ENCODE data around the gene LYPLA2. TPM values are rescaled to one million over a fixed set of nuclear protein-coding genes. Genes with fewer than 3 reads are reported as not detected.

The LYPLA2 gene
- total RNA-seq, 1 donor from 2014 or later: 42.6 TPM

DNA sequence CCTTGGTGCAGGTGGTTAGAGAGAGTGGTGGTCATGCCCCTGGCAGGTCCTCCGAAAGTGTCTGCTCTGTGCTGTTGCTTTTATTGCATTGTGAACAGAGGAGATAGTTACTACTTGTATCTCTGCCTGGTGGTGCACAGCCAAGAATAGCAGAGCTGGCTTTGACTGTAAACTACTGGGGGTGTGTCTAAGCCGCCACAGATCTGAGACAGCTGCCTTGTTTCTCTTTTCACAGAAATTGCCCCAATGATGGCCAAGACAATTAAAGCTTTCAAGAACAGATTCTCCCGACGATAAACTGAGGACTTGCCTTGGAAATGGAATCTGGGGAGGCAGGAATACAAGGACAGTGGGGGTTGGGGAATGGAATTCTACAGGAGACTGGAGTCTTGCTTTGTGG lies 31.7 kb upstream of the LYPLA2 start:
- Histone ChIP-seq H3K36me3 (ENCODE audit: control insufficient read depth, insufficient read depth, low read length) (peaks cover 36% of the 10 kb centered on the region), H3K4me3 (ENCODE audit: low read depth, low read length) (no peak overlapping the region), H3K27me3 (ENCODE audit: control insufficient read depth, insufficient read depth, low read length) (no peaks in the 10 kb centered on the region)
- FAIRE-seq: no peak
- TF ChIP-seq, protein P1, sequence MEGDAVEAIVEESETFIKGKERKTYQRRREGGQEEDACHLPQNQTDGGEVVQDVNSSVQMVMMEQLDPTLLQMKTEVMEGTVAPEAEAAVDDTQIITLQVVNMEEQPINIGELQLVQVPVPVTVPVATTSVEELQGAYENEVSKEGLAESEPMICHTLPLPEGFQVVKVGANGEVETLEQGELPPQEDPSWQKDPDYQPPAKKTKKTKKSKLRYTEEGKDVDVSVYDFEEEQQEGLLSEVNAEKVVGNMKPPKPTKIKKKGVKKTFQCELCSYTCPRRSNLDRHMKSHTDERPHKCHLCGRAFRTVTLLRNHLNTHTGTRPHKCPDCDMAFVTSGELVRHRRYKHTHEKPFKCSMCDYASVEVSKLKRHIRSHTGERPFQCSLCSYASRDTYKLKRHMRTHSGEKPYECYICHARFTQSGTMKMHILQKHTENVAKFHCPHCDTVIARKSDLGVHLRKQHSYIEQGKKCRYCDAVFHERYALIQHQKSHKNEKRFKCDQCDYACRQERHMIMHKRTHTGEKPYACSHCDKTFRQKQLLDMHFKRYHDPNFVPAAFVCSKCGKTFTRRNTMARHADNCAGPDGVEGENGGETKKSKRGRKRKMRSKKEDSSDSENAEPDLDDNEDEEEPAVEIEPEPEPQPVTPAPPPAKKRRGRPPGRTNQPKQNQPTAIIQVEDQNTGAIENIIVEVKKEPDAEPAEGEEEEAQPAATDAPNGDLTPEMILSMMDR (IDR thresholded peaks at IDR 0.05; ENCODE audit: insufficient read depth, low read length, severe bottlenecking): no peak
- DNase-seq (ENCODE audit: low read depth): no peak

DNA sequence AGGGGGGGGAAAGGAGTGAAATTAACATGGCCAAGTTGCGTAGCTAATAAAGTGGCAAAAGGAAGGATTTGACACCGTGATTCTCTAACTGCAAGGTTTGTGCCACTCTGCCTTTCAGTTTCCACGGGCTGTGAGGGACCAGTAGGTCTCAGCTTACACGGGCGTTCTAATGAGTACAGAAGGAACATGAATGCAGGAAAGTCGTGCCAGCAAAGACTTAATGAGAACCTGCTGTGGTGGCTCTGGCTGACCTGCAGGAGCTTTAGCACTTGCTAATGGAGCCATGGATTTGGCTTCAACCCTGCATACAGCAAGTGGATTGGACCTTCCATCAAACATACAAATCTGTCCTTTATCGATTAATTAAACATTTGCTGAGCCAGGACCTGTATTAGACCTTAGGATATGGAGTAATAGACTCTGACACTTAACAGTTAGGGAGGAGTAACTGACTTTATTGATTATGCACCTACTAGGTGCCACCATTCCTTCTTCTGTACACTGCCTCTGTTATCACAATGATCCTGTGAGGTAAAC lies 27.8 kb upstream of the LYPLA2 start:
- FAIRE-seq: no peak
- Histone ChIP-seq H3K27me3 (ENCODE audit: control insufficient read depth, insufficient read depth, low read length) (no peaks in the 10 kb centered on the region), H3K4me3 (ENCODE audit: low read depth, low read length) (no peak overlapping the region), H3K36me3 (ENCODE audit: control insufficient read depth, insufficient read depth, low read length) (peaks cover 15% of the 10 kb centered on the region)
- TF ChIP-seq, protein P1 (IDR thresholded peaks at IDR 0.05; ENCODE audit: insufficient read depth, low read length, severe bottlenecking): no peak
- DNase-seq (ENCODE audit: low read depth): no peak

DNA sequence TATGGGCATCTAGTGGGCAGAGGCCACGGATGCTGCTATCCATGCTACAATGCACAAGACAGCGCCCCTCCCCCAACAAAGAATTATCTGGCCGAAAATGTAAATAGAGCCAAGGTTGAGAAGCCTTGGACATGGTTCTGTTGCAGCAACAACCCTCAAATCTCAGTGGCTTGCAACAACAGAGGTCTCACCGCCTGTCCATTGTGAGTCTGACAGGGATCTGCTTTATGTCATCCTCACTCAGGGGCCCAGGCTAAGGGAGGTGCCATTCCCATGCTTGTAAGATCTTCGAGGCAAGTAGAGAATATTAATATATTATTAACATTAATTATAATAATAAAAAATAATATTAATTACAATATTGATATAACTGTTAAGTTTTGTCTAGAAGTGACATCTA lies 22.2 kb upstream of the LYPLA2 start:
- no peak for DNase-seq (ENCODE audit: low read depth)
- no peak for FAIRE-seq

DNA sequence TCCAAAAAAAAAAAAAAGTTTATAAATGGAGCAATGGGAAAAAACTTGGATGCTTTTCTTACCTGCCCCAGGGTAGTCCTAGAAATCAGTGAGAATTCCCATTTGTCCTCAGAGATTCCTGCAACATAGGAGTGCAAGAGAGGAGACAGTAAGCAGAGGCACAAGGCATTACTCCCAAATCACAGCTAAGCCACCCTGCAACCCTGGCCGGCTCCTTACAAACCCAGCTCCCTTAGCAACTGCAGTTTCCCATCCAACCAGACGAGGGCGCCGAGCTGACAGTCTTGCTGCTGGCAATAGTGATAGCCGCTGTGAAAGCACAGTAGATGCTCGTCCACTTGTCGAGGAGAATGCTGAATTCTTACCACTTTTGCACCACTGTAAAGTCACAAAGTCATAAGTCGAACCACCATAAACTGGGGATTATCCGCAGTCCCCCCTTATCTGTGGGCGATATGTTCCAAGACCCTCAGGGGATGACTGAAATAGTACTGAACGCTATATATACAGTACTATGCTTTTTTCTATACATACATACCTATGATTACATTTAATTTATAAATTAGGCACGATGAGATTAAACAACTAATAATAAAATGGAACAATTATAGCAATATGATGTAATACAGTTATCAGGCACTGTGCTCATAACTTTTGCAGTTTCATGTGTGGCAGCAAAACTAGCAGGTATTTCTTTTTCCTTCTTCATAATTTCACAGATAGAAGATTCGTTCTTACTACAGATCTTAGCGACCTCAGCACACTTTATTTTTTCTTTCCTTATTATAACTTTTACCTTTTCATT lies 18.7 kb upstream of the LYPLA2 start:
- TF ChIP-seq, protein P1 (IDR thresholded peaks at IDR 0.05; ENCODE audit: insufficient read depth, low read length, severe bottlenecking): peak; percentile 95
- FAIRE-seq (no peak), DNase-seq (ENCODE audit: low read depth) (peak; percentile 70)
- Histone ChIP-seq H3K4me3 (ENCODE audit: low read depth, low read length) (no peak overlapping the region), H3K27me3 (ENCODE audit: control insufficient read depth, insufficient read depth, low read length) (no peaks in the 10 kb centered on the region), H3K36me3 (ENCODE audit: control insufficient read depth, insufficient read depth, low read length) (peaks cover 6% of the 10 kb centered on the region)

More for the DNA sequence above, 22.2 kb upstream of the LYPLA2 start:
- Histone ChIP-seq H3K36me3 (ENCODE audit: control insufficient read depth, insufficient read depth, low read length) (peaks cover 6% of the 10 kb centered on the region), H3K27me3 (ENCODE audit: control insufficient read depth, insufficient read depth, low read length) (no peaks in the 10 kb centered on the region), H3K4me3 (ENCODE audit: low read depth, low read length) (no peak overlapping the region)
- TF ChIP-seq, protein P1 (IDR thresholded peaks at IDR 0.05; ENCODE audit: insufficient read depth, low read length, severe bottlenecking): no peak

DNA sequence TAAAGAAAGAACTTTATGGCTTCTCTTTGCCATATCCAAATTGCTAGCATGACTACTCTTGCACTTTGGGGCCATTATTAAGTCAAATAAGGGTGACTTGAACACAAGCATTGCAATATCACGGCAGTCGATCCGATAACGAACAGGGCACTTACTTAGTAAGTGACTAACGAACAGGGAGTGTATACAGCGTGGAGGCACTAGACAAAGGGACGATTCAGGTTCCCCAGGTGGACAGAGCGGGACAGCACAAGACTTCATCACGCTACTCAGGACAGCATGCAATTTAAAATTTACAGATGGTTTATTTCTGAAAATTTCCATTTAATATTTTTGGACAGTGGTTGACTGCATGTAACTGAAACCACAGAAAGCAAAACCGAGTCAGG lies 18.1 kb upstream of the LYPLA2 start:
- no peaks in the 10 kb centered on the region for H3K27me3 ChIP-seq (ENCODE audit: control insufficient read depth, insufficient read depth, low read length)
- DNase-seq (ENCODE audit: low read depth) (no peak), FAIRE-seq (no peak)
- TF ChIP-seq, protein P1 (IDR thresholded peaks at IDR 0.05; ENCODE audit: insufficient read depth, low read length, severe bottlenecking): no peak
- peaks cover 6% of the 10 kb centered on the region for H3K36me3 ChIP-seq (ENCODE audit: control insufficient read depth, insufficient read depth, low read length)
- H3K4me3 ChIP-seq (ENCODE audit: low read depth, low read length): no peak overlapping the region

All from bronchial epithelial cell (primary cell).